Breast epithelium (tissue), 4 donors: ENCODE measurements around the gene LCP1. TPM values are rescaled to one million over a fixed set of nuclear protein-coding genes. Genes with fewer than 3 reads are reported as not detected.

Source experiments
- DNase-seq, 2 donors: peaks; one replicate each; pipeline ENCODE4 v3.0.0-alpha.2; 2019; ENCODE audit warnings: low spot score in 2 of 2
- H3K27ac ChIP-seq, 2 donors: fragments of 200-600 bp; sonication (generic) in 1 of 2; one replicate each; pipeline ENCODE4 v1.5.1; 2016 to 2019; ENCODE audit warnings: mild to moderate bottlenecking in 1 of 2
- H3K27me3 ChIP-seq, 2 donors: fragments of 200-600 bp; sonication (generic) in 1 of 2; one replicate each; pipeline versions ENCODE4 v1.5.1 to v1.6.0; 2017 to 2019; ENCODE audit warnings: control low read depth in 1 of 2, mild to moderate bottlenecking in 1 of 2
- H3K36me3 ChIP-seq: fragments of 200-600 bp; one replicate; pipeline ENCODE4 v1.5.1; 2019
- H3K4me1 ChIP-seq, 2 donors: fragments of 200-600 bp; sonication (generic); one replicate each; pipeline ENCODE4 v1.5.1; 2016 to 2019; ENCODE audit warnings: control low read depth in 1 of 2
- H3K4me3 ChIP-seq, 3 donors: fragments of 200-600 bp; sonication (generic); 1 replicate in 2 of 3; 2 replicates in 1 of 3; pipeline ENCODE4 v1.5.1; 2016 to 2019; ENCODE audit warnings: mild to moderate bottlenecking in 3 of 3, moderate library complexity in 2 of 3
- H3K9me3 ChIP-seq, 2 donors: fragments of 200-600 bp; sonication (generic) in 1 of 2; one replicate each; pipeline ENCODE4 v1.5.1; 2016 to 2019; ENCODE audit warnings: control low read depth in 1 of 2
- CTCF ChIP-seq, 3 donors: fragments of 450-650 bp; IDR thresholded peaks; one replicate each; pipeline ENCODE4 v1.5.1; 2016 to 2017; ENCODE audit warnings: antibody characterized with exemption in 3 of 3, mild to moderate bottlenecking in 3 of 3, moderate library complexity in 3 of 3
- POLR2A ChIP-seq: fragments of 450-650 bp; IDR thresholded peaks from one replicate; pipeline ENCODE4 v1.6.1; 2016; ENCODE audit warnings: antibody characterized with exemption, mild to moderate bottlenecking, moderate library complexity
- POLR2AphosphoS5 ChIP-seq, 3 donors: sonication (generic); formaldehyde crosslinking; IDR thresholded peaks; one replicate each; pipeline ENCODE4 v1.6.1; 2017; ENCODE audit warnings: antibody characterized with exemption in 3 of 3
- intact Hi-C: fragments of 100-400 bp; cut with DNase I; formaldehyde crosslinking; loops from one replicate; pipeline ENCODE4 v1.15.1; 2023; ENCODE audit warnings: low total_unique reads
- total RNA-seq, 3 donors: library from RNA; depleted of rRNA; stranded (reverse); fragments of >200 nt; gene quantifications; one replicate each; pipeline ENCODE4 v1.1.0, GENCODE V29; 2016

The LCP1 gene
- total RNA-seq, 3 donors from 2014 or later, result 28.2 to 94.9 (median 61.3) TPM

GRCh38 chr13:46136688-46137087 is 45.3 kb downstream of the LCP1 start:
- TF ChIP-seq CTCF (IDR thresholded peaks at IDR 0.05) (no peak), POLR2A (no peak), POLR2AphosphoS5 (IDR thresholded peaks at IDR 0.05) (no peak)
- no peaks in the 10 kb centered on the region for H3K4me1 ChIP-seq
- peak overlapping the region in 1 of 2 donors; percentile 80 for H3K27ac ChIP-seq
- no peaks in the 10 kb centered on the region for H3K27me3 ChIP-seq
- H3K4me3 ChIP-seq, result no peak overlapping the region
- no peak for DNase-seq
- no peaks in the 10 kb centered on the region for H3K36me3 ChIP-seq
- H3K9me3 ChIP-seq, result no peaks in the 10 kb centered on the region
- intact Hi-C loops, result no loop called here

- no peaks in the 10 kb centered on the region for H3K36me3 ChIP-seq
- no peaks in the 10 kb centered on the region for H3K27me3 ChIP-seq
- TF ChIP-seq CTCF (IDR thresholded peaks at IDR 0.05) (no peak), POLR2A (no peak), POLR2AphosphoS5 (IDR thresholded peaks at IDR 0.05) (peak in 2 of 3 donors; percentile 40 to 44)
- H3K27ac ChIP-seq, result peak overlapping the region; percentile 71 to 80
- no peak overlapping the region for H3K4me3 ChIP-seq
- peak in 1 of 2 donors; percentile 64 for DNase-seq
- intact Hi-C loops, result no loop called here
- H3K9me3 ChIP-seq, result no peaks in the 10 kb centered on the region
- H3K4me1 ChIP-seq, result no peaks in the 10 kb centered on the region
Measured at GRCh38 chr13:46134961-46135522, 46.9 kb downstream of the LCP1 start.

GRCh38 chr13:46134494-46134893 is 47.5 kb downstream of the LCP1 start:
- intact Hi-C loops, result no loop called here
- Histone ChIP-seq H3K27me3 (no peaks in the 10 kb centered on the region), H3K9me3 (no peaks in the 10 kb centered on the region), H3K4me1 (no peaks in the 10 kb centered on the region), H3K4me3 (no peak overlapping the region), H3K36me3 (no peaks in the 10 kb centered on the region), H3K27ac (peak overlapping the region; percentile 71 to 80)
- no peak for DNase-seq
- TF ChIP-seq POLR2AphosphoS5 (IDR thresholded peaks at IDR 0.05), result no peak
- no peak for TF ChIP-seq POLR2A
- no peak for TF ChIP-seq CTCF (IDR thresholded peaks at IDR 0.05)

- Histone ChIP-seq H3K4me1 (no peaks in the 10 kb centered on the region), H3K9me3 (no peaks in the 10 kb centered on the region), H3K27me3 (no peaks in the 10 kb centered on the region), H3K36me3 (no peaks in the 10 kb centered on the region), H3K4me3 (no peak overlapping the region), H3K27ac (no peak overlapping the region)
- TF ChIP-seq POLR2A (no peak), CTCF (IDR thresholded peaks at IDR 0.05) (no peak), POLR2AphosphoS5 (IDR thresholded peaks at IDR 0.05) (no peak)
- DNase-seq, result no peak
- intact Hi-C loops, result no loop called here
Measured at GRCh38 chr13:46132109-46132508, 49.9 kb downstream of the LCP1 start.

- no peak overlapping the region for H3K27ac ChIP-seq
- DNase-seq, result no peak
- no peaks in the 10 kb centered on the region for H3K36me3 ChIP-seq
- H3K4me1 ChIP-seq, result no peaks in the 10 kb centered on the region
- intact Hi-C loops, result no loop called here
- no peak overlapping the region for H3K4me3 ChIP-seq
- H3K27me3 ChIP-seq, result no peaks in the 10 kb centered on the region
- TF ChIP-seq POLR2A (no peak), POLR2AphosphoS5 (IDR thresholded peaks at IDR 0.05) (no peak), CTCF (IDR thresholded peaks at IDR 0.05) (no peak)
- no peaks in the 10 kb centered on the region for H3K9me3 ChIP-seq
Measured at GRCh38 chr13:46131705-46132104, 50.3 kb downstream of the LCP1 start.
